Stimulated activated CD8-positive, alpha-beta memory T cell treated with anti-CD3 and anti-CD28 coated beads, Interleukin-15, amount 100 ng/mL, for 24 hours (primary cell): Measurements from ENCODE around the gene GJC1.

Source experiments
- DNase-seq: peaks from one replicate; pipeline ENCODE4 v3.0.0-alpha.2; 2020; ENCODE audit warnings: low read depth

GJC1 gene

GRCh38 chr17:44777394-44778348 lies 52.4 kb downstream of the GJC1 start:
- DNase-seq = no peak

- DNase-seq = no peak
Observed at GRCh38 chr17:44776628-44777393, 53.3 kb downstream of the GJC1 start.

- DNase-seq = no peak
Observed at GRCh38 chr17:44775838-44776621, 54.1 kb downstream of the GJC1 start.

- peak; percentile 88 for DNase-seq
Observed at GRCh38 chr17:44775136-44775837, 54.8 kb downstream of the GJC1 start.

GRCh38 chr17:44774271-44775135 lies 55.6 kb downstream of the GJC1 start:
- DNase-seq = peak; percentile 81

- DNase-seq = no peak
Observed at GRCh38 chr17:44773140-44773539, 56.9 kb downstream of the GJC1 start.

GRCh38 chr17:44772308-44773045 lies 57.6 kb downstream of the GJC1 start:
- no peak for DNase-seq

GRCh38 chr17:44770166-44770925 lies 59.7 kb downstream of the GJC1 start:
- no peak for DNase-seq

GRCh38 chr17:44769647-44770084 lies 60.4 kb downstream of the GJC1 start:
- DNase-seq = no peak

- DNase-seq = no peak
Observed at GRCh38 chr17:44769230-44769629, 60.9 kb downstream of the GJC1 start.

GRCh38 chr17:44768505-44769142 lies 61.5 kb downstream of the GJC1 start:
- DNase-seq = no peak

- DNase-seq = no peak
Observed at GRCh38 chr17:44767493-44767892, 62.6 kb downstream of the GJC1 start.

- no peak for DNase-seq
Observed at GRCh38 chr17:44766409-44767038, 63.6 kb downstream of the GJC1 start.

- DNase-seq = no peak
Observed at GRCh38 chr17:44765965-44766364, 64.1 kb downstream of the GJC1 start.

- DNase-seq = no peak
Observed at GRCh38 chr17:44763170-44763569, 66.9 kb downstream of the GJC1 start.

- DNase-seq = no peak
Observed at GRCh38 chr17:44761932-44762810, 67.9 kb downstream of the GJC1 start.
